OCI-LY1 (cell line): ENCODE measurements around the gene MYLK4.

ENCODE experiments used
- H2AFZ ChIP-seq: fragments of 200-600 bp; sonication (generic), shearing (Covaris generic); 2 replicates; pipeline ENCODE4 v1.6.0; 2014; ENCODE audit warnings: antibody characterized with exemption, mild to moderate bottlenecking, low read length
- H3F3A ChIP-seq: fragments of 200-600 bp; sonication (generic), shearing (Covaris generic); 2 replicates; pipeline ENCODE4 v1.6.0; 2014; ENCODE audit warnings: mild to moderate bottlenecking, antibody characterized with exemption, low read length, moderate library complexity; ENCODE audit not compliant: insufficient read depth
- H3K27ac ChIP-seq: fragments of 200-600 bp; sonication (generic); 2 replicates; pipeline ENCODE4 v1.5.1; 2014; ENCODE audit warnings: low read length, mixed run types, mild to moderate bottlenecking, low read depth; ENCODE audit not compliant: poor library complexity, severe bottlenecking
- H3K27me3 ChIP-seq: fragments of 200-600 bp; sonication (generic); 2 replicates; pipeline ENCODE4 v1.6.0; 2014; ENCODE audit warnings: antibody characterized with exemption, mild to moderate bottlenecking, low read length, moderate library complexity; ENCODE audit not compliant: insufficient read depth
- H3K36me3 ChIP-seq: fragments of 200-600 bp; sonication (generic); 2 replicates; pipeline ENCODE4 v1.6.1; 2014; ENCODE audit warnings: mild to moderate bottlenecking, antibody characterized with exemption, low read length, moderate library complexity, mixed read lengths; ENCODE audit not compliant: insufficient read depth
- H3K4me1 ChIP-seq: fragments of 200-600 bp; sonication (generic); 2 replicates; pipeline ENCODE4 v1.5.1; 2014; ENCODE audit warnings: mild to moderate bottlenecking, low read length, moderate library complexity; ENCODE audit not compliant: insufficient read depth, severe bottlenecking
- H3K4me2 ChIP-seq: fragments of 200-600 bp; sonication (generic), shearing (Covaris generic); 2 replicates; pipeline ENCODE4 v1.6.1; 2014; ENCODE audit warnings: low read length
- H3K4me3 ChIP-seq: fragments of 200-600 bp; sonication (generic); 2 replicates; pipeline ENCODE4 v1.5.1; 2014; ENCODE audit warnings: low read length, low read depth, mild to moderate bottlenecking, mixed read lengths; ENCODE audit not compliant: poor library complexity, severe bottlenecking
- H3K79me2 ChIP-seq: fragments of 200-600 bp; shearing (Covaris generic); 2 replicates; pipeline ENCODE4 v1.6.1; 2016; ENCODE audit warnings: mixed run types, low read length, mixed read lengths; ENCODE audit not compliant: insufficient read depth
- H3K9ac ChIP-seq: fragments of 200-600 bp; sonication (generic), shearing (Covaris generic); 2 replicates; pipeline ENCODE4 v1.6.1; 2014; ENCODE audit warnings: mild to moderate bottlenecking, low read length, mixed read lengths
- H3K9me2 ChIP-seq: fragments of 200-600 bp; sonication (generic), shearing (Covaris generic); 2 replicates; pipeline ENCODE4 v1.6.1; 2014; ENCODE audit warnings: low read depth, mild to moderate bottlenecking, low read length, mixed read lengths
- H3K9me3 ChIP-seq: fragments of 200-600 bp; shearing (Covaris generic); 2 replicates; pipeline ENCODE4 v1.6.1; 2014; ENCODE audit warnings: low read length, mixed read lengths
- H4K20me1 ChIP-seq: fragments of 200-600 bp; sonication (generic), shearing (Covaris generic); 2 replicates; pipeline ENCODE4 v1.6.0; 2016; ENCODE audit warnings: mild to moderate bottlenecking, low read length; ENCODE audit not compliant: insufficient read depth
- CTCF ChIP-seq: fragments of 200-600 bp; sonication (generic), shearing (Covaris generic); IDR thresholded peaks from 2 replicates; pipeline ENCODE4 v1.5.1; 2017; ENCODE audit warnings: mild to moderate bottlenecking, antibody characterized with exemption, low read length, moderate library complexity, mixed read lengths
- EZH2 ChIP-seq: fragments of 200-600 bp; sonication (generic), shearing (Covaris generic); IDR thresholded peaks from 2 replicates; pipeline ENCODE4 v1.8.0; 2017; ENCODE audit warnings: borderline replicate concordance, mixed run types, mild to moderate bottlenecking, antibody characterized with exemption, low read length, moderate library complexity, mixed read lengths

MYLK4 gene

GRCh38 chr6:2684766-2685754 lies 65.7 kb downstream of the MYLK4 start:
- no peaks in the 10 kb centered on the region for H4K20me1 ChIP-seq
- no peak overlapping the region for H3K9ac ChIP-seq
- no peak overlapping the region for H3K4me2 ChIP-seq
- TF ChIP-seq EZH2 (no peak), CTCF (no peak)
- H3K27ac ChIP-seq = no peak overlapping the region
- H3K9me3 ChIP-seq = no peaks in the 10 kb centered on the region
- H3K4me3 ChIP-seq = no peak overlapping the region
- H3K36me3 ChIP-seq = no peaks in the 10 kb centered on the region
- no peaks in the 10 kb centered on the region for H3F3A ChIP-seq
- H3K27me3 ChIP-seq = peaks cover 4% of the 10 kb centered on the region; the same call in 1 of the 2 replicates
- no peaks in the 10 kb centered on the region for H3K79me2 ChIP-seq
- no peaks in the 10 kb centered on the region for H3K9me2 ChIP-seq
- H3K4me1 ChIP-seq = no peaks in the 10 kb centered on the region
- H2AFZ ChIP-seq = no peak overlapping the region

- Histone ChIP-seq H3K79me2 (no peaks in the 10 kb centered on the region), H2AFZ (no peak overlapping the region), H3K9me2 (no peaks in the 10 kb centered on the region), H3K36me3 (no peaks in the 10 kb centered on the region), H3K9me3 (no peaks in the 10 kb centered on the region), H4K20me1 (no peaks in the 10 kb centered on the region), H3F3A (no peaks in the 10 kb centered on the region), H3K4me2 (no peak overlapping the region), H3K4me3 (no peak overlapping the region), H3K4me1 (no peaks in the 10 kb centered on the region), H3K27ac (no peak overlapping the region), H3K27me3 (peaks cover 4% of the 10 kb centered on the region; the same call in 1 of the 2 replicates), H3K9ac (no peak overlapping the region)
- no peak for TF ChIP-seq CTCF
- TF ChIP-seq EZH2 = no peak
These were observed 66.5 kb downstream of the MYLK4 start for GRCh38 chr6:2684103-2684749.

GRCh38 chr6:2680264-2680922 lies 70.3 kb downstream of the MYLK4 start:
- no peak overlapping the region for H2AFZ ChIP-seq

More at GRCh38 chr6:2680264-2680922, 70.3 kb downstream of the MYLK4 start:
- Histone ChIP-seq H4K20me1 (no peaks in the 10 kb centered on the region), H3K36me3 (no peaks in the 10 kb centered on the region), H3K27me3 (no peaks in the 10 kb centered on the region), H3K9me3 (no peaks in the 10 kb centered on the region), H3K9me2 (no peaks in the 10 kb centered on the region), H3K4me1 (no peaks in the 10 kb centered on the region), H3K9ac (no peak overlapping the region), H3K27ac (no peak overlapping the region), H3K79me2 (no peaks in the 10 kb centered on the region), H3K4me3 (no peak overlapping the region), H3K4me2 (no peak overlapping the region), H3F3A (no peaks in the 10 kb centered on the region)
- TF ChIP-seq CTCF (no peak), EZH2 (no peak)
